HG03025 (cell line): ENCODE results near the gene MSRB3.
"Not testable (repeated sequence)": the region's sequence is repeated elsewhere in the genome, so short reads cannot be mapped to it uniquely, and the experiment has no call there.

Experiments
- ATAC-seq: cut with Tn5 transposase; IDR thresholded peaks from one replicate; pipeline ENCODE4 v1.9.1; 2021; ENCODE audit warnings: mild to moderate bottlenecking, moderate library complexity; ENCODE audit not compliant: unreplicated experiment, low FRiP score

MSRB3 gene

GRCh38 chr12:65444996-65445395 is 166.5 kb downstream of the MSRB3 start:
- ATAC-seq = no peak

GRCh38 chr12:65446901-65447300 is 168.4 kb downstream of the MSRB3 start:
- no peak for ATAC-seq

GRCh38 chr12:65449400-65449799 is 170.9 kb downstream of the MSRB3 start:
- no peak for ATAC-seq

- ATAC-seq = no peak
These were observed 172.1 kb downstream of the MSRB3 start for GRCh38 chr12:65450625-65451024.

GRCh38 chr12:65454115-65454787 is 175.8 kb downstream of the MSRB3 start:
- ATAC-seq = no peak

GRCh38 chr12:65457341-65457740 is 178.9 kb downstream of the MSRB3 start:
- not testable (repeated sequence) for ATAC-seq

GRCh38 chr12:65458718-65459117 is 180.2 kb downstream of the MSRB3 start:
- ATAC-seq = no peak

- ATAC-seq = no peak
These were observed 181.1 kb downstream of the MSRB3 start for GRCh38 chr12:65459545-65459944.

- no peak for ATAC-seq
These were observed 181.6 kb downstream of the MSRB3 start for GRCh38 chr12:65460063-65460462.

- ATAC-seq = no peak
These were observed 182.5 kb downstream of the MSRB3 start for GRCh38 chr12:65461017-65461416.

GRCh38 chr12:65462484-65462883 is 184.0 kb downstream of the MSRB3 start:
- no peak for ATAC-seq

- ATAC-seq = no peak
These were observed 184.6 kb downstream of the MSRB3 start for GRCh38 chr12:65463082-65463481.

GRCh38 chr12:65463611-65464010 is 185.1 kb downstream of the MSRB3 start:
- ATAC-seq = no peak

- no peak for ATAC-seq
These were observed 186.4 kb downstream of the MSRB3 start for GRCh38 chr12:65464930-65465329.

GRCh38 chr12:65465766-65466547 is 187.5 kb downstream of the MSRB3 start:
- no peak for ATAC-seq

GRCh38 chr12:65466911-65467310 is 188.4 kb downstream of the MSRB3 start:
- no peak for ATAC-seq

- ATAC-seq = no peak
These were observed 191.8 kb downstream of the MSRB3 start for GRCh38 chr12:65470256-65470655.

- no peak for ATAC-seq
These were observed 193.6 kb downstream of the MSRB3 start for GRCh38 chr12:65472079-65472478.

- no peak for ATAC-seq
These were observed 196.3 kb downstream of the MSRB3 start for GRCh38 chr12:65474831-65475230.

- no peak for ATAC-seq
These were observed 199.2 kb downstream of the MSRB3 start for GRCh38 chr12:65477721-65478120.

- not testable (repeated sequence) for ATAC-seq
These were observed 205.5 kb downstream of the MSRB3 start for GRCh38 chr12:65483891-65484516.

- no peak for ATAC-seq
These were observed 209.7 kb downstream of the MSRB3 start for GRCh38 chr12:65488197-65488596.
